K562 (cell line): ENCODE measurements around the gene OR2A12. TPM values are rescaled to one million over a fixed set of nuclear protein-coding genes. Genes with fewer than 3 reads are reported as not detected.

Experiments
- CTBP1 ChIP-seq: fragments of 450-650 bp; IDR thresholded peaks from 2 replicates; pipeline ENCODE4 v1.6.1; 2016; ENCODE audit warnings: borderline replicate concordance
- KLF1 ChIP-seq: fragments of 450-650 bp; IDR thresholded peaks from 2 replicates; pipeline ENCODE4 v1.6.1; 2016; ENCODE audit warnings: missing genetic modification characterization, missing compliant biosample characterization
- NCOA2 ChIP-seq, 2 experiments: fragments of 450-650 bp; IDR thresholded peaks; 2 replicates each; pipeline ENCODE4 v1.6.1; 2018; ENCODE audit warnings: mild to moderate bottlenecking in 2 of 2, moderate library complexity in 1 of 2; ENCODE audit not compliant: partially characterized antibody in 2 of 2
- ZNF3 ChIP-seq: fragments of 250-450 bp; sonication (Bioruptor Pico); IDR thresholded peaks from 2 replicates; pipeline ENCODE4 v1.5.0; 2021; ENCODE audit warnings: mild to moderate bottlenecking, moderate library complexity
- ZNF609 ChIP-seq: sonication (generic); formaldehyde crosslinking; IDR thresholded peaks from 2 replicates; pipeline ENCODE4 v1.8.1; 2023; ENCODE audit warnings: missing genetic modification reagents, mild to moderate bottlenecking, borderline replicate concordance
- polyA plus RNA-seq, 8 experiments: library from polyadenylated mRNA; depleted of rRNA in 4 of 8; stranded (reverse) in 5 of 8; unstranded in 3 of 8; fragments of >200 nt; fragmentation: Nextera tagmentation in 2 of 8; fragmentation: Illumina TruSeq in 1 of 8; extraction: Ambion mirVana in 2 of 8; extraction: Trizol in 1 of 8; gene quantifications; 2 replicates each; pipeline versions ENCODE4 v1.2.1 to v1.2.3, GENCODE V29; 2011 to 2014; ENCODE audit warnings: inconsistent platforms in 1 of 8, missing spikeins in 1 of 8
- total RNA-seq, 7 experiments: library from RNA; depleted of rRNA in 6 of 7; stranded (reverse); fragments of >200 nt in 6 of 7; fragmentation: Illumina TruSeq in 2 of 7; extraction: Trizol in 2 of 7; gene quantifications; 2 replicates each; pipeline versions ENCODE4 v1.2.1 to v1.2.3, GENCODE V29; 2011 to 2021; ENCODE audit warnings: low replicate concordance in 1 of 7
- TF ChIP-seq, protein P1 (sequence below): sonication (generic); formaldehyde crosslinking; IDR thresholded peaks from 2 replicates; pipeline ENCODE4 v1.8.0; 2022; ENCODE audit warnings: mild to moderate bottlenecking, missing genetic modification reagents
- TF ChIP-seq, protein P2 (sequence below): fragments of 450-650 bp; IDR thresholded peaks from 2 replicates; pipeline ENCODE4 v1.6.1; 2016; ENCODE audit warnings: low read depth

OR2A12 gene
- total and polyA plus RNA-seq, 9 of the 15 experiments (the other 6 are each of a cell fraction or from before 2014, with no cell fraction given): not detected

DNA sequence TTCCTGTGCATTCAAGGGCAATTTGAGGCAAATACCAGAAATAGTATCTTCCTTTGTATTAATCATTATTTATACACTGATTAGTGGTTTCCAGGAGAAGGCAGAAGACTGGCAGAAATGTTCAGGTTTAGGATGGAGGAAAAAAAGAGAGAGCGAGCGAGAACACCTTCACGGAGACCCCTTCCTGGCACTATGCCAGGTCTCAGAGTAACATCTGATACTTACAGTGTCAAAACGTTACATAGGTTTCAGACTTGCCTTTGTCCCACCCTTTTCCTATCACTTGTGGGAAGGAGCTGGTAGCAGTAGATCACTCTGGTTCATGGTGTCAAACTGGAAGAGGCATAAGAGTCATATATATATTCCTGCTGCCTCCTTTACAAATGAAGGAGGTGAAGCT is 652 bp downstream of the OR2A12 start (continued):
- TF ChIP-seq ZNF609 (CRISPR knock-in tag) (no peak), NCOA2 (IDR thresholded peaks at IDR 0.05; ENCODE audit: partially characterized antibody in 2 of 2) (no peak), KLF1 (tag) (no peak), CTBP1 (no peak), ZNF3 (no peak)
- TF ChIP-seq, protein P1, sequence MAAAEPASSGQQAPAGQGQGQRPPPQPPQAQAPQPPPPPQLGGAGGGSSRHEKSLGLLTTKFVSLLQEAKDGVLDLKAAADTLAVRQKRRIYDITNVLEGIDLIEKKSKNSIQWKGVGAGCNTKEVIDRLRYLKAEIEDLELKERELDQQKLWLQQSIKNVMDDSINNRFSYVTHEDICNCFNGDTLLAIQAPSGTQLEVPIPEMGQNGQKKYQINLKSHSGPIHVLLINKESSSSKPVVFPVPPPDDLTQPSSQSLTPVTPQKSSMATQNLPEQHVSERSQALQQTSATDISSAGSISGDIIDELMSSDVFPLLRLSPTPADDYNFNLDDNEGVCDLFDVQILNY (CRISPR knock-in tag): no peak
- TF ChIP-seq, protein P2, sequence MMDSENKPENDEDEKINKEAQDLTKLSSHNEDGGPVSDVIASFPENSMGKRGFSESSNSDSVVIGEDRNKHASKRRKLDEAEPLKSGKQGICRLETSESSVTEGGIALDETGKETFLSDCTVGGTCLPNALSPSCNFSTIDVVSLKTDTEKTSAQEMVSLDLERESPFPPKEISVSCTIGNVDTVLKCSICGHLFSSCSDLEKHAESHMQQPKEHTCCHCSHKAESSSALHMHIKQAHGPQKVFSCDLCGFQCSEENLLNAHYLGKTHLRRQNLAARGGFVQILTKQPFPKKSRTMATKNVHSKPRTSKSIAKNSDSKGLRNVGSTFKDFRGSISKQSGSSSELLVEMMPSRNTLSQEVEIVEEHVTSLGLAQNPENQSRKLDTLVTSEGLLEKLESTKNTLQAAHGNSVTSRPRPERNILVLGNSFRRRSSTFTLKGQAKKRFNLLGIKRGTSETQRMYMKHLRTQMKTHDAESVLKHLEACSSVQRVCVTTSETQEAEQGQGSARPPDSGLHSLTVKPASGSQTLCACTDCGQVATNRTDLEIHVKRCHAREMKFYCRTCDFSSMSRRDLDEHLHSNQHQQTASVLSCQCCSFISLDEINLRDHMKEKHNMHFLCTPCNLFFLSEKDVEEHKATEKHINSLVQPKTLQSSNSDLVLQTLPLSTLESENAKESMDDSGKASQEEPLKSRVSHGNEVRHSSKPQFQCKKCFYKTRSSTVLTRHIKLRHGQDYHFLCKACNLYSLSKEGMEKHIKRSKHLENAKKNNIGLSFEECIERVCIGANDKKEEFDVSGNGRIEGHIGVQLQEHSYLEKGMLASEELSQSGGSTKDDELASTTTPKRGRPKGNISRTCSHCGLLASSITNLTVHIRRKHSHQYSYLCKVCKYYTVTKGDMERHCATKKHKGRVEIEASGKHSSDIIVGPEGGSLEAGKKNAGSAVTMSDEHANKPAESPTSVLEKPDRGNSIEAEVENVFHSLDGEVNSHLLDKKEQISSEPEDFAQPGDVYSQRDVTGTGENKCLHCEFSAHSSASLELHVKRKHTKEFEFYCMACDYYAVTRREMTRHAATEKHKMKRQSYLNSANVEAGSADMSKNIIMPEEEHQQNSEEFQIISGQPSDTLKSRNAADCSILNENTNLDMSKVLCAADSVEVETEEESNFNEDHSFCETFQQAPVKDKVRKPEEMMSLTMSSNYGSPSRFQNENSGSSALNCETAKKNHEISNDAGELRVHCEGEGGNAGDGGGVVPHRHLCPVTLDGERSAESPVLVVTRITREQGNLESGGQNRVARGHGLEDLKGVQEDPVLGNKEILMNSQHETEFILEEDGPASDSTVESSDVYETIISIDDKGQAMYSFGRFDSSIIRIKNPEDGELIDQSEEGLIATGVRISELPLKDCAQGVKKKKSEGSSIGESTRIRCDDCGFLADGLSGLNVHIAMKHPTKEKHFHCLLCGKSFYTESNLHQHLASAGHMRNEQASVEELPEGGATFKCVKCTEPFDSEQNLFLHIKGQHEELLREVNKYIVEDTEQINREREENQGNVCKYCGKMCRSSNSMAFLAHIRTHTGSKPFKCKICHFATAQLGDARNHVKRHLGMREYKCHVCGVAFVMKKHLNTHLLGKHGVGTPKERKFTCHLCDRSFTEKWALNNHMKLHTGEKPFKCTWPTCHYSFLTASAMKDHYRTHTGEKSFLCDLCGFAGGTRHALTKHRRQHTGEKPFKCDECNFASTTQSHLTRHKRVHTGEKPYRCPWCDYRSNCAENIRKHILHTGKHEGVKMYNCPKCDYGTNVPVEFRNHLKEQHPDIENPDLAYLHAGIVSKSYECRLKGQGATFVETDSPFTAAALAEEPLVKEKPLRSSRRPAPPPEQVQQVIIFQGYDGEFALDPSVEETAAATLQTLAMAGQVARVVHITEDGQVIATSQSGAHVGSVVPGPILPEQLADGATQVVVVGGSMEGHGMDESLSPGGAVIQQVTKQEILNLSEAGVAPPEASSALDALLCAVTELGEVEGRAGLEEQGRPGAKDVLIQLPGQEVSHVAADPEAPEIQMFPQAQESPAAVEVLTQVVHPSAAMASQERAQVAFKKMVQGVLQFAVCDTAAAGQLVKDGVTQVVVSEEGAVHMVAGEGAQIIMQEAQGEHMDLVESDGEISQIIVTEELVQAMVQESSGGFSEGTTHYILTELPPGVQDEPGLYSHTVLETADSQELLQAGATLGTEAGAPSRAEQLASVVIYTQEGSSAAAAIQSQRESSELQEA: no peak
